ENCODE data around the gene TMEM138.
"Not testable (repeated sequence)": the region's sequence is repeated elsewhere in the genome, so short reads cannot be mapped to it uniquely, and the experiment has no call there.

DNA sequence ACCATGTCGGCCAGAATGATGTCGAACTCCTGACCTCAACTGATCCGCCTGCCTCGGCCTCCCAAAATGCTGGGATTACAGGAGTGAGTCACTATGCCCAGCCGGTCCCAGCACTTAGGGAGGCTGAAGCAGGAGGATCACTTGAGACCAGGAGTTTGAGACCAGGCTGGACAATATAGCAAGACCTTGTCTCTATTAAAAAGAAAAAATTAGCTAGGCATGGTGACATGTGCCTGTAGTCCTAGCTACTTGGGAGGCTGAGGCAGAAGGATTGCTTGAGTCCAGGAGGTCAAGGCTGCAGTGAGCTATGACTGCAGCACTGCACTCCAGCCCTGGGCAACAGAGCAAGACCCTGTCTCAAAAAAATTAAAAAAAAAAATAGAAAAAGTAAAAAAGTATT lies 21.7 kb downstream of the TMEM138 start:
- not testable (repeated sequence) for TF ChIP-seq SUZ12 (IDR thresholded peaks at IDR 0.05; ENCODE audit: extremely low read depth, insufficient read depth, insufficient read length); ZNF274 (IDR thresholded peaks at IDR 0.05; ENCODE audit: low read depth, low read length); YY1 (IDR thresholded peaks at IDR 0.05; ENCODE audit: insufficient read depth, insufficient read length)

Data from NT2/D1 (cell line).